Nephron (organoid): Measurements from ENCODE around the gene ZFYVE19.

Experiments used
- H3K27ac Mint-ChIP-seq, 3 experiments: 2 replicates each; pipeline ENCODE4 v1.8.0; 2020; ENCODE audit warnings: mixed read lengths in 3 of 3, mild to moderate bottlenecking in 2 of 3, moderate library complexity in 1 of 3
- H3K27me3 Mint-ChIP-seq: 2 replicates; pipeline ENCODE4 v1.8.0; 2021; ENCODE audit warnings: low read depth, mild to moderate bottlenecking, moderate library complexity, mixed read lengths
- H3K36me3 Mint-ChIP-seq: 2 replicates; pipeline ENCODE4 v1.8.0; 2020; ENCODE audit warnings: low read depth, mixed read lengths
- H3K4me1 Mint-ChIP-seq: 2 replicates; pipeline ENCODE4 v1.8.0; 2020; ENCODE audit warnings: mixed read lengths
- H3K4me3 Mint-ChIP-seq, 3 experiments: 2 replicates each; pipeline ENCODE4 v1.8.0; 2020; ENCODE audit warnings: mild to moderate bottlenecking in 3 of 3, mixed read lengths in 3 of 3, moderate library complexity in 2 of 3
- H3K9me3 Mint-ChIP-seq: 2 replicates; pipeline ENCODE4 v1.8.0; 2020; ENCODE audit warnings: mixed read lengths
- CTCF ChIP-seq, 3 experiments: fragments of 200-600 bp; sonication (generic); IDR thresholded peaks; one replicate each; pipeline ENCODE4 v1.5.0; 2021; ENCODE audit warnings: antibody characterized with exemption in 3 of 3; ENCODE audit not compliant: unreplicated experiment in 3 of 3

The ZFYVE19 gene

GRCh38 chr15:40825661-40826422 is 19.0 kb downstream of the ZFYVE19 start:
- H3K36me3 Mint-ChIP-seq: no peaks in the 10 kb centered on the region
- no peak for TF ChIP-seq CTCF (IDR thresholded peaks at IDR 0.05; ENCODE audit: unreplicated experiment in 3 of 3)
- no peaks in the 10 kb centered on the region for H3K9me3 Mint-ChIP-seq
- H3K4me1 Mint-ChIP-seq: no peaks in the 10 kb centered on the region
- H3K27me3 Mint-ChIP-seq: peaks cover 4% of the 10 kb centered on the region
- H3K27ac Mint-ChIP-seq: no peak overlapping the region
- no peak overlapping the region for H3K4me3 Mint-ChIP-seq

GRCh38 chr15:40826423-40827075 is 19.7 kb downstream of the ZFYVE19 start:
- no peaks in the 10 kb centered on the region for H3K9me3 Mint-ChIP-seq
- H3K27ac Mint-ChIP-seq: no peak overlapping the region
- TF ChIP-seq CTCF (IDR thresholded peaks at IDR 0.05; ENCODE audit: unreplicated experiment in 3 of 3): no peak
- H3K4me3 Mint-ChIP-seq: no peak overlapping the region
- no peaks in the 10 kb centered on the region for H3K4me1 Mint-ChIP-seq
- no peaks in the 10 kb centered on the region for H3K36me3 Mint-ChIP-seq
- peaks cover 4% of the 10 kb centered on the region for H3K27me3 Mint-ChIP-seq

GRCh38 chr15:40828447-40829036 is 21.7 kb downstream of the ZFYVE19 start, which contains the start of gene PPP1R14D:
TSS of gene PPP1R14D (minus strand) at chr15:40828708. CDS start at chr15:40828641, 67 bp downstream.
- no peak within 1 kb of the TSS for H3K27ac Mint-ChIP-seq
- no peak for TF ChIP-seq CTCF (IDR thresholded peaks at IDR 0.05; ENCODE audit: unreplicated experiment in 3 of 3)
- no peak within 1 kb of the TSS for H3K4me3 Mint-ChIP-seq
- H3K36me3 Mint-ChIP-seq: peaks cover 5% of the 10 kb centered on the region
- no peaks in the 10 kb centered on the region for H3K9me3 Mint-ChIP-seq
- peaks cover 4% of the 10 kb centered on the region for H3K27me3 Mint-ChIP-seq
- no peaks in the 10 kb centered on the region for H3K4me1 Mint-ChIP-seq

GRCh38 chr15:40829115-40829514 is 22.2 kb downstream of the ZFYVE19 start:
- no peaks in the 10 kb centered on the region for H3K9me3 Mint-ChIP-seq
- H3K27ac Mint-ChIP-seq: no peak overlapping the region
- H3K36me3 Mint-ChIP-seq: peaks cover 5% of the 10 kb centered on the region
- H3K4me3 Mint-ChIP-seq: no peak overlapping the region
- H3K27me3 Mint-ChIP-seq: peaks cover 4% of the 10 kb centered on the region
- H3K4me1 Mint-ChIP-seq: no peaks in the 10 kb centered on the region
- TF ChIP-seq CTCF (IDR thresholded peaks at IDR 0.05; ENCODE audit: unreplicated experiment in 3 of 3): no peak

- Mint-ChIP-seq H3K9me3 (no peaks in the 10 kb centered on the region), H3K27me3 (peaks cover 4% of the 10 kb centered on the region), H3K36me3 (peaks cover 5% of the 10 kb centered on the region), H3K4me3 (no peak overlapping the region), H3K27ac (no peak overlapping the region), H3K4me1 (no peaks in the 10 kb centered on the region)
- no peak for TF ChIP-seq CTCF (IDR thresholded peaks at IDR 0.05; ENCODE audit: unreplicated experiment in 3 of 3)
Observed at GRCh38 chr15:40830884-40831283, 24.0 kb downstream of the ZFYVE19 start.
